H1 (cell line): ENCODE measurements around the gene MBOAT1. TPM values are rescaled to one million over a fixed set of nuclear protein-coding genes. Genes with fewer than 3 reads are reported as not detected.

Experiments used
- CTCF ChIA-PET: fragments of 300-600 bp; sonication (Branson Sonifier 250); formaldehyde crosslinking; loops from one replicate; lab custom pipeline; 2021; ENCODE audit not compliant: partially characterized antibody; lab: Charles Lee
- POLR2A ChIA-PET: fragments of 300-600 bp; sonication (Branson Sonifier 250); formaldehyde crosslinking; loops from one replicate; lab custom pipeline; 2021; ENCODE audit warnings: inconsistent platforms; ENCODE audit not compliant: partially characterized antibody; lab: Charles Lee
- DNase-seq, 2 experiments: peaks; one replicate each; pipeline versions ENCODE4 v3.0.0 to v3.0.0-alpha.2; 2010 to 2022; ENCODE audit warnings: low spot score in 2 of 2, low read depth in 1 of 2, mixed read lengths in 1 of 2
- FAIRE-seq: peaks from 2 replicates; lab custom pipeline; 2011; peaks lifted over from hg19 to GRCh38; lab: Jason Lieb, UNC
- H2AFZ ChIP-seq: 2 replicates; pipeline ENCODE4 v1.8.1; 2012; ENCODE audit warnings: low read length, inconsistent platforms
- H2AK5ac ChIP-seq: 2 replicates; pipeline ENCODE4 v1.6.1; 2013; ENCODE audit warnings: low read depth, low read length
- H2BK120ac ChIP-seq: replicated peaks from 2 replicates; pipeline ENCODE3; 2013; ENCODE audit warnings: low read depth, low read length, inconsistent platforms
- H2BK12ac ChIP-seq: 2 replicates; pipeline ENCODE4 v1.6.1; 2013; ENCODE audit warnings: low read depth, low read length
- H2BK15ac ChIP-seq: 2 replicates; pipeline ENCODE4 v1.6.1; 2013; ENCODE audit warnings: low read length
- H2BK20ac ChIP-seq: 2 replicates; pipeline ENCODE4 v1.6.1; 2013; ENCODE audit warnings: low read length
- H2BK5ac ChIP-seq: 2 replicates; pipeline ENCODE4 v1.6.1; 2013; ENCODE audit warnings: low read depth, low read length
- H3K14ac ChIP-seq: 2 replicates; pipeline ENCODE4 v1.6.1; 2013; ENCODE audit warnings: inconsistent platforms; ENCODE audit not compliant: insufficient read length
- H3K18ac ChIP-seq: 2 replicates; pipeline ENCODE4 v1.6.1; 2013; ENCODE audit warnings: low read length; ENCODE audit errors: extremely low read depth
- H3K23ac ChIP-seq: 2 replicates; pipeline ENCODE4 v1.6.1; 2013; ENCODE audit warnings: inconsistent platforms; ENCODE audit not compliant: insufficient read length
- H3K23me2 ChIP-seq: 2 replicates; pipeline ENCODE4 v1.6.1; 2013; ENCODE audit warnings: low read depth, low read length
- H3K27ac ChIP-seq: 2 replicates; pipeline ENCODE4 v1.6.1; 2011; ENCODE audit warnings: low read depth, low read length, inconsistent platforms
- H3K27me3 ChIP-seq, 4 experiments: replicated peaks in 1 of 4; 1 replicate in 1 of 4; 2 replicates in 3 of 4; pipeline versions ENCODE4 v1.6.1 to v1.8.1; 2011 to 2013; ENCODE audit warnings: low read length in 3 of 4, mild to moderate bottlenecking in 3 of 4, inconsistent platforms in 2 of 4, mixed read lengths in 2 of 4, moderate library complexity in 1 of 4; ENCODE audit not compliant: control insufficient read depth in 3 of 4, insufficient read depth in 3 of 4; ENCODE audit errors: extremely low read depth in 1 of 4
- H3K36me3 ChIP-seq, 4 experiments: 2 replicates each; pipeline versions ENCODE4 v1.6.1 to v1.8.1; 2011 to 2013; ENCODE audit warnings: mild to moderate bottlenecking in 4 of 4, low read length in 3 of 4, moderate library complexity in 2 of 4, control low read depth in 1 of 4, inconsistent platforms in 1 of 4; ENCODE audit not compliant: insufficient read depth in 4 of 4, control insufficient read depth in 2 of 4
- H3K4ac ChIP-seq: replicated peaks from 2 replicates; pipeline ENCODE3; 2013; ENCODE audit warnings: low read length, low read depth, mixed read lengths, inconsistent platforms; ENCODE audit not compliant: insufficient read length
- H3K4me1 ChIP-seq, 4 experiments: replicated peaks in 1 of 4; 1 replicate in 1 of 4; 2 replicates in 3 of 4; pipeline versions ENCODE4 v1.6.1 to v1.8.1; 2011 to 2013; ENCODE audit warnings: low read length in 3 of 4, inconsistent platforms in 2 of 4, mixed read lengths in 1 of 4; ENCODE audit not compliant: insufficient read depth in 4 of 4, control insufficient read depth in 3 of 4
- H3K4me2 ChIP-seq, 2 experiments: 2 replicates each; pipeline versions ENCODE4 v1.6.1 to v1.8.1; 2011 to 2013; ENCODE audit warnings: low read depth in 2 of 2, low read length in 2 of 2, control low read depth in 1 of 2, inconsistent platforms in 1 of 2, mild to moderate bottlenecking in 1 of 2; ENCODE audit not compliant: insufficient read depth in 1 of 2
- H3K4me3 ChIP-seq, 4 experiments: fragments of 200-600, 300-600 bp in 1 of 4; sonication (generic), shearing (Covaris generic), sonication (Bioruptor Twin) in 1 of 4; 2 replicates each; pipeline versions ENCODE4 v1.5.1 to v1.8.1; 2011 to 2016; ENCODE audit warnings: low read length in 4 of 4, low read depth in 3 of 4, control low read depth in 2 of 4, inconsistent platforms in 2 of 4, mild to moderate bottlenecking in 2 of 4, mixed read lengths in 1 of 4, moderate library complexity in 1 of 4; ENCODE audit not compliant: insufficient read depth in 2 of 4; ENCODE audit errors: extremely low read depth in 1 of 4
- H3K56ac ChIP-seq: replicated peaks from 2 replicates; pipeline ENCODE3; 2013; ENCODE audit warnings: low read depth, mild to moderate bottlenecking, mixed read lengths, low read length, inconsistent platforms; ENCODE audit not compliant: insufficient read length
- H3K79me1 ChIP-seq: 2 replicates; pipeline ENCODE4 v1.6.1; 2013; ENCODE audit warnings: low read depth, low read length, control low read depth
- H3K79me2 ChIP-seq, 2 experiments: 2 replicates each; pipeline versions ENCODE4 v1.6.1 to v1.8.1; 2012 to 2013; ENCODE audit warnings: low read length in 2 of 2, mild to moderate bottlenecking in 2 of 2, inconsistent platforms in 1 of 2; ENCODE audit not compliant: insufficient read depth in 2 of 2, control insufficient read depth in 1 of 2
- H3K9ac ChIP-seq, 4 experiments: replicated peaks in 1 of 4; 1 replicate in 1 of 4; 2 replicates in 3 of 4; pipeline versions ENCODE4 v1.6.1 to v1.8.1; 2011 to 2013; ENCODE audit warnings: low read depth in 3 of 4, low read length in 3 of 4, control low read depth in 2 of 4, mild to moderate bottlenecking in 2 of 4, moderate library complexity in 2 of 4, inconsistent platforms in 1 of 4; ENCODE audit errors: extremely low read depth in 1 of 4
- H3K9me3 ChIP-seq, 2 experiments: 2 replicates each; pipeline versions ENCODE4 v1.6.1 to v1.8.1; 2012 to 2013; ENCODE audit warnings: mild to moderate bottlenecking in 2 of 2, moderate library complexity in 2 of 2, control low read depth in 1 of 2, inconsistent platforms in 1 of 2, low read depth in 1 of 2, low read length in 1 of 2, mixed read lengths in 1 of 2; ENCODE audit not compliant: insufficient read depth in 2 of 2
- H4K20me1 ChIP-seq, 2 experiments: replicated peaks in 1 of 2; 2 replicates each; pipeline versions ENCODE3 to v1.8.1; 2011 to 2013; ENCODE audit warnings: inconsistent platforms in 2 of 2, low read length in 2 of 2, mild to moderate bottlenecking in 1 of 2; ENCODE audit not compliant: insufficient read depth in 2 of 2, control insufficient read depth in 1 of 2
- H4K5ac ChIP-seq: 2 replicates; pipeline ENCODE4 v1.6.1; 2013; ENCODE audit warnings: low read length, low read depth, mixed read lengths, inconsistent platforms; ENCODE audit not compliant: insufficient read length
- H4K8ac ChIP-seq: 2 replicates; pipeline ENCODE4 v1.8.0; 2013; ENCODE audit warnings: mild to moderate bottlenecking, moderate library complexity, low read length, inconsistent platforms; ENCODE audit not compliant: insufficient read depth; ENCODE audit errors: extremely low read depth
- H4K91ac ChIP-seq: replicated peaks from 2 replicates; pipeline ENCODE3; 2013; ENCODE audit warnings: low read length, mixed read lengths, inconsistent platforms; ENCODE audit not compliant: insufficient read length
- CBX8 ChIP-seq: fragments of 300-800, 300-1000 bp; sonication (generic); IDR thresholded peaks from 2 replicates; pipeline ENCODE4 v1.7.1; 2016; ENCODE audit warnings: low read depth, low read length, borderline replicate concordance
- whole genome bisulfite sequencing, 2 experiments: shearing (Covaris generic) in 1 of 2; methylation state at CpG; one replicate each; pipeline versions ENCODE4 v1.1.6 to v1.1.7; 2013 to 2015; ENCODE audit warnings: low lambda C conversion rate in 2 of 2, mixed read lengths in 2 of 2, inconsistent platforms in 1 of 2, low coverage in 1 of 2, missing lambda C conversion rate in 1 of 2; ENCODE audit not compliant: insufficient replicate concordance in 2 of 2, insufficient coverage in 1 of 2, insufficient read length in 1 of 2; ENCODE audit errors: extremely low coverage in 1 of 2, missing lambda C conversion rate in 1 of 2; 5-methylcytosine and 5-hydroxymethylcytosine counted together
- polyA plus RNA-seq, 7 experiments: library from polyadenylated mRNA; depleted of rRNA in 3 of 7; stranded (reverse) in 5 of 7; unstranded in 2 of 7; fragments of >200 nt in 5 of 7; fragments of 200-250 nt in 2 of 7; gene quantifications; 1 replicate in 5 of 7; 2 replicates in 1 of 7; 4 replicates in 1 of 7; pipeline versions ENCODE4 v1.2.1 to v1.2.3, GENCODE V29; 2011 to 2013; ENCODE audit warnings: missing spikeins in 2 of 7, mixed read lengths in 2 of 7
- total RNA-seq: library from RNA; stranded (reverse); fragmentation: NEBNext Ultra II Directional; extraction: Animal tissue kit (Norgen Biotek cat#: 25700); gene quantifications from 2 replicates; pipeline ENCODE4 v1.2.1, GENCODE V29; 2021

MBOAT1 gene
- total and polyA plus RNA-seq, 2 of the 8 experiments (the other 6 are each of a cell fraction or from before 2014, with no cell fraction given): 4.9 to 19.5 TPM

DNA sequence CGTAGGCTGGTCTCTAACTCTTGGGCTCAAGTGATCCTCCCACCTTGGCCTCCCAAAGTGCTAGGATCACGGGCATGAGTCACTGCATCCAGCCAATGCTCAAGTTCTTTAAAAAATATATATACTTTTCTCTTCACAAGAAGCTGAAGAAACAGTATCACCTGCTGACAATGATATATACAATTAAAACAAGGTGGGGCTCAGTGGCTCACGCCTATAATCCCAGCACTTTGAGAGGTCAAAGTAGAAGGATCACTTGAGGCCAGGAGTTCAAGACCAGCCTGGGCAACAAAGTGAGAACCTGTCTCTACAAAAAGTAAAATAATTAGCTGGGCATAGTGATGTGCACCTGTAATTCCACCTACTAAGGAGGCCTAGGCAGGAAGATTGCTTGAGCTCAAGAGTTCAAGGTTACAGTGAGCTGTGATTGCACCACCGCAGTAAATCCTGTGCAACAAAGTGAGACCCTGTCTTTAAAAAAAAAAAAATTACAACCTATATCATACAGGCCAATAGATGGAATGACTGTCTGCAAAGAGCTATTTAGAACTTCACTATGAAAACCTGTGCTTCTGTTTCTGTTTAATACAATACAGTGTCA lies 36.4 kb downstream of the MBOAT1 start:
- Histone ChIP-seq H3K56ac (no peak overlapping the region), H3K79me2 (no peaks in the 10 kb centered on the region), H3K9ac (no peak overlapping the region), H3K4me2 (no peak overlapping the region), H3K79me1 (no peaks in the 10 kb centered on the region), H3K23me2 (no peaks in the 10 kb centered on the region), H3K18ac (no peak overlapping the region), H4K91ac (no peak overlapping the region), H2BK120ac (no peak overlapping the region), H3K23ac (no peak overlapping the region), H2AK5ac (no peak overlapping the region), H4K8ac (no peak overlapping the region), H3K4me1 (no peaks in the 10 kb centered on the region), H4K5ac (no peak overlapping the region), H2AFZ (no peak overlapping the region), H3K36me3 (no peaks in the 10 kb centered on the region), H2BK15ac (no peak overlapping the region), H3K27ac (no peak overlapping the region), H2BK20ac (no peak overlapping the region), H3K9me3 (no peaks in the 10 kb centered on the region), H3K4ac (no peak overlapping the region), H4K20me1 (peaks cover 0 to 2% of the 10 kb centered on the region in 2 experiments), H3K14ac (no peak overlapping the region), H2BK12ac (no peak overlapping the region), H3K4me3 (no peak overlapping the region), H2BK5ac (no peak overlapping the region), H3K27me3 (no peaks in the 10 kb centered on the region)
- FAIRE-seq (no peak), DNase-seq (no peak)
- ChIA-PET CTCF (interaction anchor here (0.6 to 1.5 kb wide), 8 partner anchors 19 to 546 kb away, joined by 3 to 4 read pairs (median 3); no protein-coding TSS in a partner anchor), POLR2A (no interaction called here)
- WGBS, 2 experiments: 93% methylated on average over 4 of the region's 4 CpGs; no CpG with 5 or more reads in 1 of the 2 experiments
- TF ChIP-seq CBX8: no peak
